ENCODE results near the gene ANTXR2. TPM values are rescaled to one million over a fixed set of nuclear protein-coding genes. Genes with fewer than 3 reads are reported as not detected.

ANTXR2 gene
- total and polyA plus RNA-seq, 2 donors (not counting 3 experiments of a cell fraction or from before 2014, with no cell fraction given) = 6.6 to 64.6 TPM

DNA sequence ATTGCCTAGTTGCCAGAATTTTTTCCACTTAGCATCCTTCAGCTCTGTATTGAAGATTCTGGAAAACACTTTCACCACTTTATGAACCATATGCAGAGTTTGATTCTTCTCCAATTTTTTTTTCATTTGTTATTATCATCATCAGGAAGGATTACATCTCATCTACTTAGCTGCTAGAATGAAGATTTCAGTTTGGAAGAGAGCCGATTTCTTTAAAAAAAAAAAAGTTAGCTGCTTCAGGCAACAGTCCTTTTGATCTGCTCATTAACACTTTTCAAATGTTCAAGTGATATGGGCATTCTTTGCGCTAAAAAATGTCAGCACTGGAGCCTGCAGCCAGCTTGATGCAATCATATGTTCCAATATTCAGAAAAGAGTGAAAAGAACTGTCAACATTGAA is 76.2 kb downstream of the ANTXR2 start:
- intact Hi-C loops (cut with micrococcal nuclease) (no loop called here), dilution Hi-C loops (cut with MboI; ENCODE audit: extremely low pct_ligation_motif_present, low sequenced_read_pairs) (no loop called here)
- CTCF ChIA-PET = interaction anchor here (1.5 kb wide), 1 partner anchor 9 kb away, joined by 3 read pairs; no protein-coding TSS in a partner anchor
- no peak overlapping the region for H3K4me2 ChIP-seq (ENCODE audit: insufficient read depth, low read length)
- H3K79me2 ChIP-seq (ENCODE audit: control insufficient read depth, insufficient read depth, low read length) = peaks cover 13% of the 10 kb centered on the region
- H3K27ac ChIP-seq (ENCODE audit: insufficient read depth, low read depth, low read length) = no peak overlapping the region
- H3K36me3 ChIP-seq (ENCODE audit: control insufficient read depth in 2 of 2, extremely low read depth in 1 of 2, insufficient read depth in 2 of 2, low read length in 2 of 2) = no peaks in the 10 kb centered on the region
- no peaks in the 10 kb centered on the region for H3K9me3 ChIP-seq (replicated peaks; ENCODE audit: control insufficient read depth, insufficient read depth, low read length)
- no peak overlapping the region for H2AFZ ChIP-seq (ENCODE audit: low read depth, low read length)
- FAIRE-seq = no peak
- DNase-seq (ENCODE audit: low read depth, low spot score) = no peak
- BruUV-seq (replicated peaks) = no TSS peak
- no peak overlapping the region for H3K4me3 ChIP-seq (replicated peaks in 1 of 3; ENCODE audit: insufficient read depth in 1 of 3, low read depth in 1 of 3, low read length in 3 of 3)
- POLR2A ChIA-PET = no interaction called here
- H4K20me1 ChIP-seq (replicated peaks; ENCODE audit: control insufficient read depth, extremely low read depth, insufficient read depth, low read length) = peaks cover 3% of the 10 kb centered on the region
- H3K4me1 ChIP-seq (ENCODE audit: control insufficient read depth, extremely low read depth, insufficient read depth, low read length) = peaks cover 3% of the 10 kb centered on the region
- H3K9ac ChIP-seq (replicated peaks; ENCODE audit: extremely low read depth, insufficient read depth, low read length) = no peak overlapping the region
- no peaks in the 10 kb centered on the region for H3K27me3 ChIP-seq (ENCODE audit: control insufficient read depth in 2 of 2, insufficient read depth in 2 of 2, low read length in 2 of 2)
- TF ChIP-seq POLR2AphosphoS5 (IDR thresholded peaks at IDR 0.05; ENCODE audit: insufficient read depth, low read depth, low read length) (no peak), CTCF (IDR thresholded peaks at IDR 0.05; ENCODE audit: extremely low read depth in 1 of 2, insufficient read depth in 1 of 2, low read depth in 1 of 2, low read length in 2 of 2) (no peak), MYC (IDR thresholded peaks at IDR 0.05; ENCODE audit: low read depth, low read length) (no peak), FOS (IDR thresholded peaks at IDR 0.05; ENCODE audit: borderline replicate concordance, insufficient read depth, low read length) (no peak), JUN (IDR thresholded peaks at IDR 0.05; ENCODE audit: borderline replicate concordance, insufficient read depth, insufficient read length, low read depth) (no peak), EZH2 (IDR thresholded peaks at IDR 0.05; ENCODE audit: borderline replicate concordance, low read depth, low read length, severe bottlenecking) (no peak), POLR2A (IDR thresholded peaks at IDR 0.05; ENCODE audit: low read depth, low read length) (no peak), GATA2 (IDR thresholded peaks at IDR 0.05; ENCODE audit: insufficient read depth, insufficient read length, low read depth, low read length) (no peak), MAX (IDR thresholded peaks at IDR 0.05; ENCODE audit: insufficient read depth, insufficient read length) (no peak)
- no peaks in the 10 kb centered on the region for H3K9me1 ChIP-seq (replicated peaks; ENCODE audit: control insufficient read depth, extremely low read depth, insufficient read depth, low read length)

Data from endothelial cell of umbilical vein (primary cell).